ENCODE results near the gene DGKD.

DNA sequence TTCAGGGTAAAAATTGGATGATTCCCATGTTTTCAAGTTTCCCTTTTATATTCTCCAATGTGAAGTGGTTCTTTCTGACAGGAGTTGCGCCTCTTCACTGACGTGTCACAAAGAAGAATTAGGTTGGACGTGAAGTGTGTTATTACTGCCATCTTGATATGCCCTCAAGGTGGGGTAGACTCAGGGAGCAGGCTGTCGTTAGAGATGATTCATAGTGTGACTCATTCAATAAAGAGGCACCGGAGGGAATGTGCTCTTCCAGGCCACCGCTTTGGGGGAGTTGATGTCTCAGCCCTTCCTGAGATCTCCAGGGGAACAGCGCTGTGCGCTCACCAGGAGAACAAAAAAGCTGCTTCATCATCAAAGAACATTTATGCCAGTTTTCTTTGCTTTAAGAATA, 3.6 kb upstream of the DGKD start:
- TF ChIP-seq JUN (CRISPR knock-in tag; IDR thresholded peaks at IDR 0.05) (no peak), CTCF (IDR thresholded peaks at IDR 0.05) (no peak), ETV6 (CRISPR knock-in tag; IDR thresholded peaks at IDR 0.05) (no peak), CREB1 (CRISPR knock-in tag; IDR thresholded peaks at IDR 0.05) (no peak), IRF1 (CRISPR knock-in tag; IDR thresholded peaks at IDR 0.05) (no peak), SP1 (CRISPR knock-in tag; conservative IDR thresholded peaks at IDR 0.05) (no peak), ZBTB43 (CRISPR knock-in tag; IDR thresholded peaks at IDR 0.05) (no peak), ZNF263 (CRISPR knock-in tag; IDR thresholded peaks at IDR 0.05; ENCODE audit: low read depth) (no peak), ATF3 (CRISPR knock-in tag; conservative IDR thresholded peaks at IDR 0.05) (no peak), NFYB (CRISPR knock-in tag; conservative IDR thresholded peaks at IDR 0.05; ENCODE audit: low read depth) (no peak), RELA (CRISPR knock-in tag; IDR thresholded peaks at IDR 0.05; ENCODE audit: borderline replicate concordance) (no peak)
- TF ChIP-seq, protein P1, sequence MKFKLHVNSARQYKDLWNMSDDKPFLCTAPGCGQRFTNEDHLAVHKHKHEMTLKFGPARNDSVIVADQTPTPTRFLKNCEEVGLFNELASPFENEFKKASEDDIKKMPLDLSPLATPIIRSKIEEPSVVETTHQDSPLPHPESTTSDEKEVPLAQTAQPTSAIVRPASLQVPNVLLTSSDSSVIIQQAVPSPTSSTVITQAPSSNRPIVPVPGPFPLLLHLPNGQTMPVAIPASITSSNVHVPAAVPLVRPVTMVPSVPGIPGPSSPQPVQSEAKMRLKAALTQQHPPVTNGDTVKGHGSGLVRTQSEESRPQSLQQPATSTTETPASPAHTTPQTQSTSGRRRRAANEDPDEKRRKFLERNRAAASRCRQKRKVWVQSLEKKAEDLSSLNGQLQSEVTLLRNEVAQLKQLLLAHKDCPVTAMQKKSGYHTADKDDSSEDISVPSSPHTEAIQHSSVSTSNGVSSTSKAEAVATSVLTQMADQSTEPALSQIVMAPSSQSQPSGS (CRISPR knock-in tag; IDR thresholded peaks at IDR 0.05; ENCODE audit: borderline replicate concordance, low read depth): no peak
